GM06990 (cell line): ENCODE results near the gene AP2B1.
"Not testable (repeated sequence)": the region's sequence is repeated elsewhere in the genome, so short reads cannot be mapped to it uniquely, and the experiment has no call there.

Experiments
- DNase-seq: peaks from one replicate; pipeline ENCODE4 v3.0.0-alpha.2; 2011; ENCODE audit not compliant: insufficient read length; ENCODE audit errors: extremely low read depth
- H3K27me3 ChIP-seq: replicated peaks from 2 replicates; pipeline ENCODE4 v1.6.0; 2011; ENCODE audit warnings: low read length; ENCODE audit not compliant: control insufficient read depth, insufficient read depth
- H3K36me3 ChIP-seq: 2 replicates; pipeline ENCODE4 v1.5.1; 2011; ENCODE audit warnings: low read length; ENCODE audit not compliant: control insufficient read depth, insufficient read depth
- H3K4me3 ChIP-seq: replicated peaks from 2 replicates; pipeline ENCODE4 v1.5.1; 2011; ENCODE audit warnings: low read depth, mild to moderate bottlenecking, control low read depth, low read length
- CTCF ChIP-seq: IDR thresholded peaks from 2 replicates; pipeline ENCODE4 v1.5.1; 2011; ENCODE audit warnings: low read length, control low read depth, mild to moderate bottlenecking, inconsistent platforms; ENCODE audit not compliant: insufficient read depth, poor library complexity, severe bottlenecking

AP2B1 gene

GRCh38 chr17:35693662-35694061 is 106.5 kb downstream of the AP2B1 start:
- no peak for DNase-seq
- no peaks in the 10 kb centered on the region for H3K27me3 ChIP-seq
- peaks cover 4% of the 10 kb centered on the region for H3K36me3 ChIP-seq

GRCh38 chr17:35694906-35695305 is 107.8 kb downstream of the AP2B1 start:
- no peak for DNase-seq
- Histone ChIP-seq H3K36me3 (peaks cover 4% of the 10 kb centered on the region), H3K4me3 (no peak overlapping the region), H3K27me3 (no peaks in the 10 kb centered on the region)
- TF ChIP-seq CTCF = no peak

More at GRCh38 chr17:35693662-35694061, 106.5 kb downstream of the AP2B1 start:
- H3K4me3 ChIP-seq = no peak overlapping the region
- no peak for TF ChIP-seq CTCF

GRCh38 chr17:35695613-35696012 is 108.5 kb downstream of the AP2B1 start:
- Histone ChIP-seq H3K36me3 (peaks cover 4% of the 10 kb centered on the region), H3K27me3 (no peaks in the 10 kb centered on the region), H3K4me3 (no peak overlapping the region)
- DNase-seq = no peak
- TF ChIP-seq CTCF = no peak

- H3K36me3 ChIP-seq = peaks cover 3% of the 10 kb centered on the region
Measured at GRCh38 chr17:35698800-35699199, 111.7 kb downstream of the AP2B1 start.

GRCh38 chr17:35700150-35700549 is 113.0 kb downstream of the AP2B1 start:
- no peak for TF ChIP-seq CTCF
- H3K36me3 ChIP-seq = peaks cover 3% of the 10 kb centered on the region
- no peak for DNase-seq
- no peak overlapping the region for H3K4me3 ChIP-seq
- H3K27me3 ChIP-seq = no peaks in the 10 kb centered on the region

More at GRCh38 chr17:35698800-35699199, 111.7 kb downstream of the AP2B1 start:
- no peak for DNase-seq
- no peak overlapping the region for H3K4me3 ChIP-seq
- no peak for TF ChIP-seq CTCF
- H3K27me3 ChIP-seq = no peaks in the 10 kb centered on the region

GRCh38 chr17:35701491-35701890 is 114.4 kb downstream of the AP2B1 start:
- Histone ChIP-seq H3K36me3 (no peaks in the 10 kb centered on the region; the same call in 1 of the 2 replicates), H3K27me3 (no peaks in the 10 kb centered on the region), H3K4me3 (no peak overlapping the region)
- DNase-seq = no peak
- no peak for TF ChIP-seq CTCF

- not testable (repeated sequence) for H3K36me3 ChIP-seq, H3K4me3 ChIP-seq, H3K27me3 ChIP-seq, DNase-seq
Measured at GRCh38 chr17:35703308-35703707, 116.2 kb downstream of the AP2B1 start.
